H1 (cell line): Measurements from ENCODE around the gene SPPL2B.

Experiments used
- EGR1 ChIP-seq: IDR thresholded peaks from 2 replicates; pipeline ENCODE4 v1.6.1; 2011; ENCODE audit warnings: low read depth, low read length, borderline replicate concordance
- EP300 ChIP-seq, 2 experiments: IDR thresholded peaks; 1 replicate in 1 of 2; 2 replicates in 1 of 2; pipeline ENCODE4 v1.6.1; 2011 to 2012; ENCODE audit warnings: low read depth in 2 of 2, low read length in 2 of 2, mild to moderate bottlenecking in 2 of 2, borderline replicate concordance in 1 of 2, inconsistent platforms in 1 of 2, moderate library complexity in 1 of 2
- EZH2 ChIP-seq: fragments of 200-600 bp; sonication (generic); IDR thresholded peaks from 2 replicates; pipeline ENCODE4 v1.7.1; 2012; ENCODE audit warnings: low read depth, mild to moderate bottlenecking, moderate library complexity, low read length, inconsistent platforms; ENCODE audit not compliant: severe bottlenecking
- POLR2A ChIP-seq, 2 experiments: IDR thresholded peaks; 1 replicate in 1 of 2; 2 replicates in 1 of 2; pipeline ENCODE4 v1.6.1; 2011; ENCODE audit warnings: low read depth in 2 of 2, low read length in 2 of 2, mild to moderate bottlenecking in 2 of 2; ENCODE audit errors: control extremely low read depth in 1 of 2
- SIX5 ChIP-seq: IDR thresholded peaks from 2 replicates; pipeline ENCODE4 v1.6.1; 2011; ENCODE audit warnings: mild to moderate bottlenecking, low read depth, low read length
- TF ChIP-seq, protein P1 (sequence below), 3 experiments: IDR thresholded peaks; 1 replicate in 2 of 3; 2 replicates in 1 of 3; pipeline versions ENCODE4 v1.5.1 to v1.6.1; 2011; ENCODE audit warnings: low read length in 3 of 3, mild to moderate bottlenecking in 3 of 3, inconsistent platforms in 2 of 3, low read depth in 1 of 3, moderate library complexity in 1 of 3; ENCODE audit not compliant: insufficient read depth in 1 of 3; ENCODE audit errors: control extremely low read depth in 1 of 3

GRCh38 chr19:2311093-2311492 is 17.4 kb upstream of the SPPL2B start:
- TF ChIP-seq, protein P1, sequence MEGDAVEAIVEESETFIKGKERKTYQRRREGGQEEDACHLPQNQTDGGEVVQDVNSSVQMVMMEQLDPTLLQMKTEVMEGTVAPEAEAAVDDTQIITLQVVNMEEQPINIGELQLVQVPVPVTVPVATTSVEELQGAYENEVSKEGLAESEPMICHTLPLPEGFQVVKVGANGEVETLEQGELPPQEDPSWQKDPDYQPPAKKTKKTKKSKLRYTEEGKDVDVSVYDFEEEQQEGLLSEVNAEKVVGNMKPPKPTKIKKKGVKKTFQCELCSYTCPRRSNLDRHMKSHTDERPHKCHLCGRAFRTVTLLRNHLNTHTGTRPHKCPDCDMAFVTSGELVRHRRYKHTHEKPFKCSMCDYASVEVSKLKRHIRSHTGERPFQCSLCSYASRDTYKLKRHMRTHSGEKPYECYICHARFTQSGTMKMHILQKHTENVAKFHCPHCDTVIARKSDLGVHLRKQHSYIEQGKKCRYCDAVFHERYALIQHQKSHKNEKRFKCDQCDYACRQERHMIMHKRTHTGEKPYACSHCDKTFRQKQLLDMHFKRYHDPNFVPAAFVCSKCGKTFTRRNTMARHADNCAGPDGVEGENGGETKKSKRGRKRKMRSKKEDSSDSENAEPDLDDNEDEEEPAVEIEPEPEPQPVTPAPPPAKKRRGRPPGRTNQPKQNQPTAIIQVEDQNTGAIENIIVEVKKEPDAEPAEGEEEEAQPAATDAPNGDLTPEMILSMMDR (IDR thresholded peaks at IDR 0.05; ENCODE audit: control extremely low read depth in 1 of 3, insufficient read depth in 1 of 3, low read depth in 1 of 3, low read length in 3 of 3): no peak
- TF ChIP-seq EGR1: no peak
- TF ChIP-seq POLR2A (IDR thresholded peaks at IDR 0.05; ENCODE audit: control extremely low read depth in 1 of 2, low read depth in 2 of 2, low read length in 2 of 2): no peak
- no peak for TF ChIP-seq EP300 (IDR thresholded peaks at IDR 0.05; ENCODE audit: borderline replicate concordance in 1 of 2, low read depth in 2 of 2, low read length in 2 of 2)
- no peak for TF ChIP-seq EZH2
- no peak for TF ChIP-seq SIX5
